Pulmonary artery endothelial cell (primary cell): ENCODE measurements around the gene COX4I1. TPM values are rescaled to one million over a fixed set of nuclear protein-coding genes. Genes with fewer than 3 reads are reported as not detected.

Source experiments
- DNase-seq: peaks from one replicate; pipeline ENCODE4 v3.0.0-alpha.2; 2011; ENCODE audit warnings: low read depth, low spot score
- total RNA-seq: library from RNA; depleted of rRNA; stranded (reverse); fragments of >200 nt; gene quantifications from 2 replicates; pipeline ENCODE4 v1.2.3, GENCODE V29; 2014

Gene COX4I1
- total RNA-seq, 1 donor from 2014 or later: 604 TPM

DNA sequence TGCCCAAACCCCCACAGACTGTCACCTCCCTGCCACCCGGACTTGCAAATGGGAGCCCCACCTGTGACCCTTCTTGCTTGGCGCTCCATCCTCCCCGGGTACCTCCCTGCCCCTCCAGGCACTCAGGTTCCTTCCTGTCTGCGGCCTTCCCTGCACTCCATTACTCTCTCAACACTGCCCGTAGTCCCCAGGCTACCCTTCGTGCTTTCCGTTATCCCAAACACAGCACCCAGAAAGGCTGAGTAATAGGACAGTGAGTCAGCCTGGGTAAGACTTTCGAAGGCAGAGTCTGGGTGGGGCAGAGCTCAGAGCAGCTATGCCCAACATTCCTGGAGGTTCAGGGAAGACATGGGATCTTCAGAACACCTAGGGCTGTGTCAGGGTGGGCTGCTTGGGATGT lies 32.0 kb upstream of the COX4I1 start:
- DNase-seq: peak; percentile 45

DNA sequence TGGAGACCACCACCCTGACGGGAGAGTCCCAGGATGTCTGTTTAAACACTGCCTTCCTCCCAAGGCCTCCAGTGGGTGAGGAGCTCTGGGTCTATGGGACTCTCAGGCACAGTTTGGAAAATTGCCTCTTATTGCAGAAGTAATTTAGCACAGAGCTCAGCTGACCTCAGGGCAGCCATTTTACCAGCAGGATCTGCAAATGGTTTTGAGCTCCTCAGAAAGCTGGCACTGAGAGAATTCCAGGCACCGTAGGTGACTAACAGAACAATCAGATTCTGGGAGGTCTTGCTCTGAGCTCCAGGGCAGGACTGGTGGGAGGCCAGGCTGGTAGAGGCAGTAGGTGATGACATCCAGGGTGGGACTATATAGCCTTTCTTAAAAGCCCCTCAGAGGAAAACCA lies 31.3 kb upstream of the COX4I1 start:
- DNase-seq: no peak

DNA sequence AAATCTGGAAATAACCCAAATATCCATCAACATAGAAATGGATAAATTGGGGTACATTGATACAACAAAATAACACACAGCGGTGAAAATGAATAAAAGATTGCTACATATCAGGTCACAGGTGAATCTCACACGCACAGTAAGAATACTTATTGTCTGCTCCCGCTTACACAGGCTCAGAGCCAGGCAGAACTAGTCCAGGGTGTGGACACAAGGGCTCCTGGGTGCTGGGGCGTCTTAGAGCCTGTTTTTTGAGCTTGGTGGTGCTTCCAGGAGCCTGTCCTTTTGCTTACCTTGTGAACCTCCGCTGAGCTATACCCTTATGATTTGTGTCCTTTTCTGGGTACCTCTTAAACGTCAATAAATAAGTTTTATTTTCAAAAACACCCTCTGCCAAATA lies 28.8 kb upstream of the COX4I1 start:
- no peak for DNase-seq

DNA sequence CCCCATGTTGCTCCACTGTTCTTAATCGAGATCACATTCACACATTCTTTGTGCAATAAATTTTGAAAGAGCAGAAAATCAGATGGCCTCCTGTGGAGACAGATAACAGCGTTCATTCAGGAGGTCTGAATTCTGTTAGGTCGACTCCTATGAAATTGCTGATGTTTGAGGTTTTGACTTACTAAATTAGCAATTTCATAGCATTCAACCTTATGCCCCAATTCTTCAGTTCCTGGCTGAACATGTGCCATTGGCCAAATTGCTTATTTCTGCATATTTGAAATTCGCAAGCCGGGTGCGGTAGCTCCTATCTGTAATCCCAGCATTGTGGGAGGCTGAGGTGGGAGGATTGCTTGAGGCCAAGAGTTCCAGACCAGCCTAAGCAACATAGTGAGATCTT lies 26.5 kb upstream of the COX4I1 start:
- DNase-seq: no peak

DNA sequence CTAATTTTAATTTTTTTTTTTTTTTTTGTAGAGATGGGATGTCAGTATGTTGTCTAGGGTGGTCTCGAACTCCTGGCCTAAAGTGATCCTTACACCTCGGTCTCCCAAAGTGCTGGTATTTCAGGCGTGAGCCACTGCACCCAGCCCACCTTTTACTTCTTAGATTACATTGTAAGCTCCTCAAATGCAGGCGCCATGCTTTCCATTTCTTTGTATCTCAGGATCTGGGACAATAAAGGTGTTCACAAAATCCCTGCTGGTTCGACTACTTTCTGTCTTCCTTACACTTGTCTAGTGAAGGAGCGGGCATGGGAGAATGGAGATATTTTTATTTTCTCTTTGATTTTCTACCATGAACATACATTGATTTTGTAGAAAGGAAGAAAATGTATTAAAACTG lies 25.4 kb upstream of the COX4I1 start:
- DNase-seq: no peak

DNA sequence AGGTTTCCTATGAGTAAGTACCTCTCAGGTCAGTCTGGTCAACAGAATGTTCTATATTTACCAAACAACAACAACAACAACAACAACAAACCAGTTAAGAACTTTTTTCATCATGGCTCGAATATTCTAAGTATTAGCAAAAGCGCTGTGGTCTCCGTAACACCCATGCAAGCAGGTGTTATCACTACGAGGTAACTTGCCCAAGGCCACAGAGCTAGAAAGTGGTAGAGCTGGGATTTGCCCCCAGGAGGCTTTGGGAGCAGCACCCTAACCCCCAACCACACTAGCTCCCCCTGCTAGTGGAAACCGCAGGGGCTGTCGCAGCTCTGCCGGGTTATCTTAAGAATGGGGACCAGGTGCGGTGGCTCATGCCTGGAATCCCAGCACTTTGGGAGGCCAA lies 24.7 kb upstream of the COX4I1 start:
- no peak for DNase-seq

DNA sequence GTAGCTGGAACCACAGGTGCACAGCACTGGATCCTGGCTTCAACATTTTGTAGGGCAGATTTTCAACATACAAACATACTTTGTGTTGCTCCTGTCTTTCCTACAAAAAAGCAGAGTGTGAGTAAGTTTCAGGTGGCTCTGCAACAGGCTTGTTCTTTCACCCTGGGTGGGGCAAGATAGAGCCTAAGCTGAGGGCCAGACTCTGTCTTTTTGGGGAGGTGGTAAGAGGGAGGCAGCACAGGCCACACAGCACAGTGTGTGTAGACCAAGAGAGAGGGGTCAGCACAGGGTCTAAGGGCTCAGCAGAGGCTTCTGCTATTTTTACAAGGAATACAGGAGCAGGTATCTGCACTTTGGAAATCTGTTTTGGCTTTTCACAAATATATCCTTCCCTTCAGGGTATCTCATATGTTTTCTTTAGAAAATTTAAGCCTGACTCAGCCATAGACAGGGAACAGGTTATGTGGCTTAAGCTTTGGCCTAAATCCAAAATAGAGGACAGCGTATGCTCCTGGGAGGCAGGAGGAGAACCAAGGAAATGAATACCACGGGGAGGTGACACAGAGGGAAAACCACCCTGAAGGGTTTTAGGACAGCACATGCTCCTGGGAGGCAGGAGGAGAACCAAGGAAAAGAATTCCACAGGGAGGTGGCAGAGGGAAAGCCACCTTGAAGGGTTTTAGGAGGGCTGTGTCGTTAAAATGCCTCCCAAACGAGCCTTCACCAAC lies 21.7 kb upstream of the COX4I1 start:
- DNase-seq: no peak

DNA sequence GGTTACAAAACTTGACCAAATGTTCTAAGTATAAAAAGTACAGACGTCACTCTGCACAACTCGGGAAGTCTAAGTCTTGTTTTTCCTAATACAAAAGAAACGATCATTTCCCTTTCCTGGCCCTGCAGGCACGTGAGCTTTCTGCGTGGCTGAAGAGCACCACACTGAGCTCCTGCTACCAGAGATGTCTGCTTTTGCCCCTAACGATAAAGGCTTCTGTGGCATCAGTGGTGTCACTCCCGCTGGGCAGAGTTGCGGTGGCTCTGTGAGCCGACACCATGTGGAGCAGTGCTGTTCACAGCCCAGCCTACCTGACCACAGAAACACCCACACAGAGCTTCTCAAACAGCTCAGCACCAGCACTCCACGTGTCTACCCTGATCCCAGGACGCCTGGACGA lies 20.6 kb upstream of the COX4I1 start:
- peak; percentile 53 for DNase-seq

DNA sequence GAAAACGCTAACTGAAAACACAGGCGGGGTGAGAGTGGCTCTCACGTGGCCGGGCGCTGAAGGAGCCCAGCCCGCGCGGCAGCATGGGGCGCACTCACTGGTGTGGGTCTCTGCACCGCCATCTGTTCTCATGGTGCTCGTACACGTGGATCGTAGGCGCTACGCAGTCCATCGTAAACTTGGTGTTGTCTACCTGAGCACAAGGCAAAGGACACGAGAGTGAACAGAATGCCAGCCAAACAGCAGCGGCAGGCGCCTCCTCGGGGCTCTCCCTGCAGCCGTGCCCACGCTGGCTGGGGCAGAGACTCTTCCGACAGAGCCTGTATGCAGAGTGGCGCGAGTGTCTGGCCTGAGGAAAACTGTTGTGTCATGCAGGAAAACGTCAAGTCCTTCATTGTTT lies 19.2 kb upstream of the COX4I1 start:
- DNase-seq: no peak

DNA sequence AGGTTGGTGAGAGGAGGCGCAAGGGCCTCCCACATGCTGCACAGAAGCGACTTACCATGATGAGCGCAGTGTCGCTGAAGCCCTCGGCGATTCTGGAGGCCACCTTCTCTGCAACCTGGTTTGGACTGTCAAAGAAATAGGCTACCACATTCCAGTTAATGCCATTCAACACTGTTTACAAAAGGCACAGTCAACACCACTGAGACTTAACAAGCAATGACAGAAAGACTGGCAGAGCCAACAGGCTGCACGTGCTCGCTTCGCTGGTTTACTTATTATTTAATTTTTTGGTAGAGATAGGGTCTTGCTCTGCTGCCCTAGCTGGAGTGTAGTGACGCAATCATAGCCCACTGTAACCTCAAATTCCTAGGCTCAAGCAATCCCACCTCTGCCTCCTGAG lies 18.3 kb upstream of the COX4I1 start:
- DNase-seq: no peak

DNA sequence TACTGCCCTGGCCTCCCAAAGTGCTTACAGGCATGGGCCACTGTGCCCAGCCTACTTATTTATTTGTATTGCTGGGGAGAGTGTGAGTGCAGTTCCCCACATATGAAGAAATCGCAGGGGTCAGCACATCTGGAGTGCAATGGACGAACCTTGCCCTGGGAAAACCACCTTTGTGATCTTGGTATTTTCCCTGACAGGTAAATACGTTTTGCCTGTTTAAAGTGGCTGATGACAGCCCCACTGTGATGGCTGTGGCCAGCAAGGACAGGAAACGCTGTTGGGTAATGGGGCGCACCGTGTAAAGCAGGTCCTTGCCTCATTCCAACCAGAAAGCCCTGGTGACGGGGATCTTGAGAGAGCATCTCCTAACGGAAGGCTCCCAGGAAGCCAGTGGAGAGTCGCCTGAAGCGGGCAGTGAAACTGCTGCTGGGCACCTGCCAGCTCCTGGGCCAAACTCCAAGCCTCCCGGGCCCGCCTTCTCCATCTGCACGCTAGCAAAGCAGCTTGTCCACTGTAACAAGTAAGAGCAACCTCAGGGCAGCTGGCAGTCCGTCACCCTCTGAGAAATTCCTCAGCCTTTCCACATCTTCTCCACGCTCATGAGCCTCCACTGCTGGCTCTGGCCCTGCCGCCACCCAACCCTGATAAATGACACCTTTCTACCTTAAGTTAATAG lies 17.7 kb upstream of the COX4I1 start:
- DNase-seq: no peak

DNA sequence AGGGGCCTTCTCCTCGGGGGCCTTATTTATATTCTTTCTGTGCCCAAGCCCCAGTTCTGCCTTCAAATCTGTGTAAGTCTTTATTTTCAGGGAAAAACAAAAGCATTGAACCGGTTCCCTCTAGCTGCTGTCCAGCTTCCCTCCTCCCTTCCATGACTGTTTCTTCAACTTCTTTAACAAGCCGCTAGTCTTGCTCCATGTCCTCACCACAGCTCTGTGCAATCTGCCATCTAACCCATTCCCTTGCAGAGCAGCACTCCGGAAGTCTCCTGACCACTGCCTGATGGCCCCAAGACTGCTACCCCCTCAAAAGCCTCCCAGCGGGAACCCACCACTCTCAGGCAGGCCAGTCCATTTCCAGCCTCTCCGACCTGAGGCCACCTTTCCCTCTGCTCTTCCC lies 17.0 kb upstream of the COX4I1 start:
- DNase-seq: no peak

DNA sequence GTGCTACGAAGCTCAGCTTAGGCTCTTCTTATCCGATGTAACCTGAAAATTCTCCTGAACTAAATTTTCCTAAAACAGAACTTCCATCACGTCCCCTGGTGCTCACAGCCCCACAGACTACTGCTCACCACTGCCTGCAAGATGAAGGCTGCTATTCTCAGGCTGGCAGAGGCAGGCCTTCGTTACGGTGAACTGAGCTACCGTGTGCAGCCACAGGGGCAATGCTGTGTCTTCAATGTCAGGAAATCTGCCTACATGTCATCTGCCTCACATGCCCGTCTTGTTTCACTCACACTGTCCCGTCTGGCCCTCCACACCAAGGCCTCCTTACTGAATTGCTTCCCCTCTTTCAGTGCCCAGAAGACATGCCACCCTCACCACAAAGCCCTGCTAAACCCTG lies 16.1 kb upstream of the COX4I1 start:
- no peak for DNase-seq

DNA sequence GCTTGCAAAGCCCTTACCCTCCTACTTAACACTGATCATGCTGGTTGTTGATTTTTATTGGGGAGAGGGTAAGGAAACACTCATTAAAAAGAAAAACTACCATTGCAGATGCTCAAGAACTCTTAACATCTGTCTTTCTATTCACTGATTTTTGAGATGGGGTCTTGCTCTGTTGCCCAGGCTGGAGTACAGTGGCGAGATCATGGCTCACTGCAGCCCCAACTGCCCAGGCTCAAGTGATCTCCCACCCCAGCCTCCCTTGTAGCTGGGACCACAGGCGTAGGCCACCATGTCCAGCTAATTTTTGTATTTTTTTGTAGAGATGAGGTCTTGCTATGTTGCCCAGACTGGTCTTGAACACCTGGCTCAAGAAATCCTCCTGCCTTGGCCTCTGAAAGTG lies 14.7 kb upstream of the COX4I1 start:
- no peak for DNase-seq

DNA sequence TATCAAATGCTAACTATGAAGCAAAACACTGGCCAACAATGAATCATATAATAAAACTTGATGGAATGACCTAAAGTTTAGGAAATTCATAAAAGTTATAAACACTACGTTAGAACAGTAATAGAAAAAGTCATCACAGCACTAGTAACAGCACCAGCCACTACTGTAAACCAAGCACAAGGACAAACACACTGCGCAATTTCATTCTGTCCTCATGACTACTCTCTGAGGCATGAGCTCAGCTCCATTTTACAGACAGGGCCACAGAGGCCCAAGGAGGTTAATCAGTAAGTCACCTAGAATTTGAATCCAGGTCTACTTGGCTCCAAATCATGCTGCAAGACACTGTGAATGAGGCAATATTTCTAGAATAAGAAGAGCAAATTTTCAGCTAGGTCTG lies 13.6 kb upstream of the COX4I1 start:
- no peak for DNase-seq

DNA sequence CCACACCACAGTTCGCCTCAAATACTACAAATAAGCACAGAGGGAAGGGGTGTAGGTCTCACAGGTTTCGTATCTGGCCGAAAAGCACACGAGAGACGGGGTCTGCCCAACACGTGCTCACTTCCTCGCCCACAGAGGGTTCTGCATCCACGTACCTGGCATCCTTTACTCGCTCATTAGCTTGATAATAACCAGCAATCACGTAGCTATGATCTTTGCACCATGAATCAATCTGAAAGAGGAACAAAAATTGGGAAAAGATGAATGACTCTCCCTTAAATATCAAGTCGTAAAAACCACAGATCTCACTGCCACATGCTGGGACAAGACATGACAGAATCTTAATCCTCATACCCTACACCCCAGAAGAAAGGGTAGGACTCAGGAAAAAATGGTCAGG lies 10.7 kb upstream of the COX4I1 start:
- DNase-seq: no peak

DNA sequence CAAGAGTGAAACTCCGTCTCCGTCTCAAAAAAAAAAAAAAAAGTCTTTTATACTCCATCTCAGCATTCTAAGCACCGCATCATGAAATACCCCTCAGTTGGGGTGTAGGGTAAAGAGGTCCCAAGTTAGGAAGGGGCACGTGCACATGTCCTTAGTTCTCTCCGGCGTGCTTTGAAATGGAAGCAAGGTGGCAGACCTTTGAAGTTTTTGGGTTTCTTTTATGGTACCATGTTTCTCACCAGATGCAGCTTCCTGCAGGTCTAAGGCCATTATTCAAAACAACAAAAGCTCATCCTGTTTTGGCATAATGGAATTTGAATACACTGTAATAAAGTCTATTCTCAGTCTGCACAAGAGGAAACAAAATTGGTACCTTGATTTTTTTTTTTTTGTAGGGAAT lies 9.7 kb upstream of the COX4I1 start:
- no peak for DNase-seq

DNA sequence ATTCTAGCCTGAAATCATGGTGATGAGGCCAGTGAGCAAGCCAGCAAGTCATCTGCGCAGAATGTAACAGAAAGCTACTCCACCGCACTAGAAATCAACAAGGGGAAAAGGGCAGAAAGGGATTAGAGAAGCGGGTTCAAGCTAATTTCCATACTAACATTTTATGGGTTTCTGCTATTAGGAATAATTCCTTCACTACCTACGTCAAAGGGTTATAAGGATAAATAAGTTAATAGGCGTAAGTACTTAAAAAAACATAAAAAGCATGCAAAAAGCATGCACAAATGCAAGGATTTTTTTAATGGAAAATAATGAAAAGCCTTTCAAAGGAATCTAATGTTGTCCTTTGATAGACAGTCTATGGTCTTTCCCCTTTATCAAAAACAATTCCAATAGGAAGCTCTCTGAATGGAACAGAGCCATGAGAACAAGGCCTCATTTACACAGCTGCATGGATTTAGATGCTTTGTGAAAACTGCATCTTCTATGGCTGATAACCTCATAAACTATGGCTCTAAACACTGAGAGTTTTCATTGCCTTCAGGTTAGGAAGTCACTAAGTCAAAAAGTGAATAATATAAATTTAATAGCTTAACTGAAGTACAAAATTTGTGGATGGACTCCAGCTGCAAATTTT lies 5.7 kb upstream of the COX4I1 start:
- DNase-seq: no peak

DNA sequence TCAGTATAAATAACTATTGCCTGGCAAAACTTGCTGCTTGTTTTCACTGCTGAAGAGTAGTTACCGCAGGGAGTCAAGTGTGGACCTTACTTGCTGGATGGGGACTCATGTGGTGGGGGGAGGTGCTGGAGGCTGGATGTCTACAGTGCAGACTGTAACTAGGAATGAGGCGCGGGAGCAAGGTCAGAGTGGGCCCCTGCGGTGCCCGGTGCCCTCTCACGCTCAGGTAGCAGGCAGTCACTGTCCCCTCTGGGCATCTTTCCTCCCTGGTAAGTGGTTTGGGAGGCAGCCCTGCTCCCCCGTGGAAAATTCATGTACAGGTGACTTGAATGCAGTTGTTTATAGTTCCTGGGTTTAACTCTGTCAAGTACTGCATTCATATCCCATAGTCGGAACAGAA lies 4.8 kb upstream of the COX4I1 start:
- no peak for DNase-seq

DNA sequence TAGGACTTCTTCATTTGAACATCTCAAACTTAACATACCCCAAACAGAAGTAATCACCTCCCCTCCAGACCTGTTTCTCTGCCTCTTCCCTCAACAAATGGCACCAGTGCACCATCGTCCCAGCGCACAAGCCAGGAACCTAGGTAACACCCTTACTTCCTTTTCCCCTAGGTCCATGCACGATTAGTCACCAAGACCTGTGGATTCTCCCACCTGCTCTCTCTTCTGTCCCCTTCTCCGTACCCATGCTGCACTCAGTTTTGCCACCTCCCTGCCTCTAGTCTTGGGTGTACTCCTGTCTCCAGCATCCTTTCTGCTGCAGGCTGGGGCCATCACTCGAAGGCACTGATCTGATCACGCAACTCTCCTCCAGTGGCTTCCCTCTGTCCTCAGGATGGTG lies 3.3 kb upstream of the COX4I1 start:
- no peak for DNase-seq

DNA sequence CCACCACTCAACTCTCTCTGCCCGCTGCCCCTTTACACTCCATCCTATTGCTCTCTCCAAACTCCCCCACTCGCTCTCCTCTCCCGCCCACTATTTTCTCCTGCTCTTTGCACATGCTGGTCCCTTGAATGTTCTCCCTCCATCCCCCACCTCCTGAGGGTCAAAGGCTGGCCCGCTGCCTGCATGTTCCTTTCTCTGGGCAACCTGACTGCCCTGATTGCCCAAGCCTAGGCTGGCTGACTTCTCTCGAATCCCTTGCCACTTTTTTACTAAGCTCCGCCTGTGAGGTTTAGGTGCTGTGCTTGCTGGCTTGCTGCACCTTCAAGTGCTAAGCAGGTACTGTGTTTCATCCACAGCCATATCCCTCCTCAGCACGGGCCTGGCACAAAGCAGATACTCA lies 2.9 kb upstream of the COX4I1 start:
- DNase-seq: no peak

DNA sequence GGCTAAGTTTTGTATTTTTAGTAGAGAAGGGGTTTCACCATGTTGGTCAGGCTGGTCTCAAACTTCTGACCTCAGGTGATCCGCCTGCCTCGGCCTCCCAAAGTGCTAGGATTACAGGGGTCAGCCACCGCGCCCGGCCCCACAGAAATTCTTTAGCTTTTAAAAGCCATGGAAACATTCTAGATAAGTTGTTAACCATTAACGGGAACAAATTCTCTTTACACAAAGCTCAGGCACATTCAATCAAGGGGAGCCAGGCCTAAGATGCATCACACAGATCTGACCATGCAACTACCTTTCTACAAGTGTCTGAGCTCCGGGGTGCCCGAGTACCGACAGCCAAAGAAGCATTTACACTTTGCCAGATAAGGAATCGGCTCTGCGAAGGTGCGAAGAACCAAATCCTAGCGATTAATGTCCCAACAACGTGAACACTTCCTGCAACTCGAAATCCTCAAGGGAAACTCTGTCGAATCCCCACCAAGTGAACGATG lies 1.2 kb upstream of the COX4I1 start:
- DNase-seq: no peak
